Measurements from ENCODE around the gene C16orf96. TPM values are rescaled to one million over a fixed set of nuclear protein-coding genes. Genes with fewer than 3 reads are reported as not detected.

Gene C16orf96
- total RNA-seq, 4 donors from 2014 or later, result 0.40 TPM; not detected in 3

DNA sequence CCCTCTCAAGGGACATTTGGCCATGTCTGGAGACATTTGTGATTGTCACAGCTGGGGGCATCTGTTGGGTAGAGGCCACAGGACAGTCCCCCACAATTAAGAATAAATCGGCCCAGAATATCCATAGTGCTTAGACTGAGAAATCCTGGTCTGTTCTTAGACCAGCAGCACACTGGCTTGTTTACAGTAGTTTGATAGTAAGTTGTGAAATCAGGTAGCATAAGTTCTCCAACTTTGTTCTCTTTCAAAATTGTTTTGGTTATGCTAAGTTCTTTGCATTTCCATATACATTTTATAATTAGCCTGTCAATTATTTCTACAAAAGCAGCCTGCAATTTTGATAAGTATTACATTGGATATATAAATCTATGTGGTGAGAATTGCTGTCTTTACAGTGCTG is 75.3 kb downstream of the C16orf96 start:
- TF ChIP-seq POLR2AphosphoS5 (IDR thresholded peaks at IDR 0.05) (no peak), EP300 (IDR thresholded peaks at IDR 0.05) (no peak), POLR2A (IDR thresholded peaks at IDR 0.05) (no peak)
- TF ChIP-seq, protein P1, sequence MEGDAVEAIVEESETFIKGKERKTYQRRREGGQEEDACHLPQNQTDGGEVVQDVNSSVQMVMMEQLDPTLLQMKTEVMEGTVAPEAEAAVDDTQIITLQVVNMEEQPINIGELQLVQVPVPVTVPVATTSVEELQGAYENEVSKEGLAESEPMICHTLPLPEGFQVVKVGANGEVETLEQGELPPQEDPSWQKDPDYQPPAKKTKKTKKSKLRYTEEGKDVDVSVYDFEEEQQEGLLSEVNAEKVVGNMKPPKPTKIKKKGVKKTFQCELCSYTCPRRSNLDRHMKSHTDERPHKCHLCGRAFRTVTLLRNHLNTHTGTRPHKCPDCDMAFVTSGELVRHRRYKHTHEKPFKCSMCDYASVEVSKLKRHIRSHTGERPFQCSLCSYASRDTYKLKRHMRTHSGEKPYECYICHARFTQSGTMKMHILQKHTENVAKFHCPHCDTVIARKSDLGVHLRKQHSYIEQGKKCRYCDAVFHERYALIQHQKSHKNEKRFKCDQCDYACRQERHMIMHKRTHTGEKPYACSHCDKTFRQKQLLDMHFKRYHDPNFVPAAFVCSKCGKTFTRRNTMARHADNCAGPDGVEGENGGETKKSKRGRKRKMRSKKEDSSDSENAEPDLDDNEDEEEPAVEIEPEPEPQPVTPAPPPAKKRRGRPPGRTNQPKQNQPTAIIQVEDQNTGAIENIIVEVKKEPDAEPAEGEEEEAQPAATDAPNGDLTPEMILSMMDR (IDR thresholded peaks at IDR 0.05), result no peak
- no peak for ATAC-seq

DNA sequence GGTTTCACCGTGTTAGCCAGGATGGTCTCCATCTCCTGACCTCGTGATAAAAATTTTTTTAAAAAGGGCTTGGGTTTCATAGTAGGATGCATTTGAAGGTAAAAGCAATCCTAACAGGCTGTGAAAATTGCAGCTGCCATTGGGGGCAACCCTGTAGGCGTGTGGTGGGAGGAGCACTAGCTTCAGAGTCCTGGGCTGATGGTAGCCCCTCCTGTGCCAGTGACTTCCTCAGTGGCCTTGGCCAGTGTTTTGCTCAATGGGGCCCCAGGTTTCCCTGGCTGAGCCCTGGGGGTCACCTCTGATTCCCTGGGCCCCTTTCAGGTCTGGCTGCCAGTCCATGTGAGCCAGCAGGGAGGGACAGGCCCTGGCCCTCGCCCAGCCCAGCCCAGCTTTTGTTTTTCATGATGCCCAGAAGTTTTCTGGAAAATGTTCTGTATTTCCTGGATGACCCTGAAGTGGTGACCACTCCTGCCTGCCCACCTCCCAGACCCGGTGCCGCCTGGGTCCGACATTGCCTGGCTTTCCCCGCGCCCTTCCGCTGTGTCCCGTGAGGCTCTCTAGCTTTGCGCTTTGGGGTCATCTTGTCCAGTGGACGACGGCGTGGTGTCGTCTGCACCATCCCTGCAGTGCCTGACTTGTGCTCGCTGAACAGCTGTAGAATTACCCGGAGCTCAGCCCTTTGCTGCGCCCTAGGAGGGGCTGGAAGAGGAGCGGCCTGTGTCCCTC is 77.9 kb downstream of the C16orf96 start:
- H3K4me3 ChIP-seq, result no peak overlapping the region
- peaks cover 0 to 30% (median 0%) of the 10 kb centered on the region in 3 donors for H3K4me1 ChIP-seq

More for the DNA sequence above, 75.3 kb downstream of the C16orf96 start:
- peaks cover 0 to 18% of the 10 kb centered on the region in 2 donors for H3K36me3 ChIP-seq
- peaks cover 0 to 32% (median 6%) of the 10 kb centered on the region in 3 donors for H3K4me1 ChIP-seq
- H3K4me3 ChIP-seq, result no peak overlapping the region
- H3K27me3 ChIP-seq, result no peaks in the 10 kb centered on the region
- 100% methylated on average over 1 of the region's 1 CpG for WGBS, 2 donors (ENCODE audit: low coverage in 1 of 2)
- H3K27ac ChIP-seq, result no peak overlapping the region
- H3K9me3 ChIP-seq, result no peaks in the 10 kb centered on the region

DNA sequence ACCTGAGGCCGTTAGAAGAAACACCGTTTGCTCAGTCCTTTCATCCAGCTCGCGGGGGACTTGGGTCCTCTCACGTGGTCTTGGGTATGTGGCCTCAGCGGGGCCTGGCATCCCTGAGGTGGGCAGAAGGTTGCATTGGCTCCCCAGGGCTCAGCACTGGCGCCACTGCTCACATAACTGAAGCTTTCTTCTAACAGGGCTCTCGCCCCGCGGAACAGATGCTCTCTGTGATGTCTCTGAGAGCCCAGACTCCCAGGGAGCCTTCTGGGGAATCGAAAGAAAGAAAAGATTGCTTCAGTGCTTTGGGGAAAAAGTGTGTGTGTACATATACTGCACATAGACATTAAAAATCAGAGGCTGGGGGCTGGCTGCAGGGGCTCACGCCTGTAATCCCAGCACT is 78.6 kb downstream of the C16orf96 start:
- Histone ChIP-seq H3K27me3 (no peaks in the 10 kb centered on the region), H3K27ac (no peak overlapping the region), H3K36me3 (peaks cover 0 to 24% of the 10 kb centered on the region in 2 donors), H3K9me3 (no peaks in the 10 kb centered on the region), H3K4me1 (peaks cover 0 to 32% (median 0%) of the 10 kb centered on the region in 3 donors), H3K4me3 (no peak overlapping the region)
- ATAC-seq, result no peak
- WGBS, 2 donors (ENCODE audit: low coverage in 1 of 2), result 80% methylated on average over 1 of the region's 12 CpGs; no CpG with 5 or more reads in 1 of the 2 donors
- TF ChIP-seq POLR2A (IDR thresholded peaks at IDR 0.05) (no peak), EP300 (IDR thresholded peaks at IDR 0.05) (no peak), POLR2AphosphoS5 (IDR thresholded peaks at IDR 0.05) (no peak)
- TF ChIP-seq, protein P1 (IDR thresholded peaks at IDR 0.05), result no peak

More for the DNA sequence above, 77.9 kb downstream of the C16orf96 start:
- 92 to 94% methylated on average over 2 to 13 of the region's 20 CpGs for WGBS, 2 donors (ENCODE audit: low coverage in 1 of 2)
- Histone ChIP-seq H3K36me3 (peaks cover 0 to 24% of the 10 kb centered on the region in 2 donors), H3K27me3 (no peaks in the 10 kb centered on the region), H3K27ac (no peak overlapping the region), H3K9me3 (no peaks in the 10 kb centered on the region)
- no peak for TF ChIP-seq EP300 (IDR thresholded peaks at IDR 0.05)
- TF ChIP-seq, protein P1 (IDR thresholded peaks at IDR 0.05), result no peak
- no peak for TF ChIP-seq POLR2AphosphoS5 (IDR thresholded peaks at IDR 0.05)
- TF ChIP-seq POLR2A (IDR thresholded peaks at IDR 0.05), result no peak
- ATAC-seq, result no peak

DNA sequence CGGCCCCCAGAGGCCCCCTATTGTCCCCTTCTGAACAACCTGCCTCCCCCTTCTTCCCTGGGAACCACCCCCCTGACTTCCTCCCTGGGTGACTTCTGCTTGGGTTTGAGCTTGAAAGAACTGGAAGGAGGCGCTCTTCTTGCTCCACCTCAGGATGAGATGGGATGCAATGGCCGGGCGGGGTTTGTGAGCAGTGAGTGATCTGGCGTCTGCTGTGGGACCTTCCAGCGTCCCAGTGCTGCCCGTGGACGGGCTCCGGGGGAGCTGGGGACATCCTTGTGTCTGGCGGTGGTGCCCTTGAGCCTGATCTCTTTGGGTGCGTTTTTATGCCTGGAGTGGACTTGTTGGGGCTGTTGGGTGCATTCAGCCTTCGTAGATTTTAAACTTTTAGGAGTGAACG is 80.1 kb downstream of the C16orf96 start:
- Histone ChIP-seq H3K4me1 (peaks cover 0 to 44% (median 0%) of the 10 kb centered on the region in 3 donors), H3K36me3 (peaks cover 0 to 24% of the 10 kb centered on the region in 2 donors), H3K9me3 (no peaks in the 10 kb centered on the region), H3K27ac (no peak overlapping the region), H3K4me3 (no peak overlapping the region), H3K27me3 (no peaks in the 10 kb centered on the region)
- WGBS, 2 donors (ENCODE audit: low coverage in 1 of 2), result 71 to 73% methylated on average over 1 to 5 of the region's 13 CpGs
- no peak for ATAC-seq
- TF ChIP-seq, protein P1 (IDR thresholded peaks at IDR 0.05), result no peak
- TF ChIP-seq EP300 (IDR thresholded peaks at IDR 0.05), result no peak
- no peak for TF ChIP-seq POLR2AphosphoS5 (IDR thresholded peaks at IDR 0.05)
- TF ChIP-seq POLR2A (IDR thresholded peaks at IDR 0.05), result no peak

All from gastroesophageal sphincter (tissue), 4 donors.